Measurements from ENCODE around the gene RET.

Gene RET

GRCh38 chr10:43111101-43111500 is 34.2 kb downstream of the RET start:
- DNase-seq, result no peak

- no peak for DNase-seq
These were observed 35.2 kb downstream of the RET start for GRCh38 chr10:43111921-43112607.

- no peak for DNase-seq
These were observed 35.7 kb downstream of the RET start for GRCh38 chr10:43112608-43112961.

GRCh38 chr10:43113201-43114087 is 36.6 kb downstream of the RET start:
- no peak for DNase-seq

GRCh38 chr10:43114088-43114742 is 37.3 kb downstream of the RET start:
- no peak for DNase-seq

GRCh38 chr10:43114743-43115611 is 38.1 kb downstream of the RET start:
- DNase-seq, result no peak

GRCh38 chr10:43115881-43116595 is 39.2 kb downstream of the RET start:
- DNase-seq, result no peak

GRCh38 chr10:43116596-43116995 is 39.7 kb downstream of the RET start:
- no peak for DNase-seq

GRCh38 chr10:43117031-43117776 is 40.3 kb downstream of the RET start:
- DNase-seq, result no peak

GRCh38 chr10:43117777-43118583 is 41.1 kb downstream of the RET start:
- DNase-seq, result no peak

- no peak for DNase-seq
These were observed 42.0 kb downstream of the RET start for GRCh38 chr10:43118631-43119415.

GRCh38 chr10:43119416-43120115 is 42.7 kb downstream of the RET start:
- no peak for DNase-seq

- no peak for DNase-seq
These were observed 43.5 kb downstream of the RET start for GRCh38 chr10:43120116-43120928.

- no peak for DNase-seq
These were observed 44.1 kb downstream of the RET start for GRCh38 chr10:43120929-43121314.

- DNase-seq, result no peak
These were observed 44.6 kb downstream of the RET start for GRCh38 chr10:43121444-43121843.

- no peak for DNase-seq
These were observed 45.2 kb downstream of the RET start for GRCh38 chr10:43122096-43122495.

- DNase-seq, result no peak
These were observed 46.0 kb downstream of the RET start for GRCh38 chr10:43122826-43123225.
